ENCODE measurements around the gene PAXX. TPM values are rescaled to one million over a fixed set of nuclear protein-coding genes. Genes with fewer than 3 reads are reported as not detected.

Gene PAXX
- total RNA-seq, 1 donor: 9.9 TPM

DNA sequence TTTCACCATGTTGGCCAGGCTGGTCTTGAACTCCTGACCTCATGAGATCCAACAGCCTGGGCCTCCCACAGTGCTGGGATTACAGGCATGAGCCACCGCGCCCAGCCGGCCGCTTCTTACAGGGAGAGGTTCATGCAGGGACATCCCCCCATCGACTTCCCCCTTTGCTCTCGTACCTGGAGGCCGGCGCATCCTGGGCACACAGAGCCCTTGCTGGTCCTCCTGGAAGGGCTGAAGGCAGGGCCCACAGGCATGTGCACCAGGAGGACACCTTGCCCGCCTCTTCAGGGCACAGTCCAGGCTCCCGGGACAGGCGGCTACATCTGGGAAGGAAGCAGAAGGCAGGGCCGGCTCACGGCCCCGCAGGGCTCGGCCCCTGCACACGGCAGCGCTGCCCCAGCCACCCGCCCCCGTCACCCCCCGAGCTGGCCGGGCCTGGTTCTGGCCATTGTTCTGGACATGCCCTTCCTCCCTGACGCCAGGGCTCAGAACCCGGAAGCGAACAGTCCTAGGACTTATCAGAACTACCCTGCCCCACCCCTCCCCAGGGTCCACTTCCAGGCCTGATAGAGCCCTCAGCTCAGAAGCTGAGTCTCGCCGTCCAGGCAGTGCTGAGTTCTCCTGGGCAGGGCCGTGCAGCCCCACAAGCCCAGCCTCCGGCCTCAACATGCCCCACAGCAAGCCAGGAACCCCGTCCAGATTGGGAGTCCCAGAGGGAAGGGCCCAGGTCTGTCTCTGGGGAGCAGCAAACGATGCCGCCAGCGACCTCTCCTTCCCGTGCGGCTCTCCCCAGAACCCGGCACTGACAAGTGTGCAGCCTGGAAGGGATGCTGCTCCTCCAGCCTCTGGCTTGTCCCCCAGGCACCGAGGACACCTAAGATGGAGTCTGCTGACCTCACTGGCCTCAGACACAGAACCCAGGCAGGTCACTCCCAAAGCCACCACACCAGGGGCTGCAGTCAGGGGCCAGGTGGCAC is 50.8 kb downstream of the PAXX start:
- H3K4me3 ChIP-seq (ENCODE audit: low read depth, low read length): no peak overlapping the region
- TF ChIP-seq, protein P1, sequence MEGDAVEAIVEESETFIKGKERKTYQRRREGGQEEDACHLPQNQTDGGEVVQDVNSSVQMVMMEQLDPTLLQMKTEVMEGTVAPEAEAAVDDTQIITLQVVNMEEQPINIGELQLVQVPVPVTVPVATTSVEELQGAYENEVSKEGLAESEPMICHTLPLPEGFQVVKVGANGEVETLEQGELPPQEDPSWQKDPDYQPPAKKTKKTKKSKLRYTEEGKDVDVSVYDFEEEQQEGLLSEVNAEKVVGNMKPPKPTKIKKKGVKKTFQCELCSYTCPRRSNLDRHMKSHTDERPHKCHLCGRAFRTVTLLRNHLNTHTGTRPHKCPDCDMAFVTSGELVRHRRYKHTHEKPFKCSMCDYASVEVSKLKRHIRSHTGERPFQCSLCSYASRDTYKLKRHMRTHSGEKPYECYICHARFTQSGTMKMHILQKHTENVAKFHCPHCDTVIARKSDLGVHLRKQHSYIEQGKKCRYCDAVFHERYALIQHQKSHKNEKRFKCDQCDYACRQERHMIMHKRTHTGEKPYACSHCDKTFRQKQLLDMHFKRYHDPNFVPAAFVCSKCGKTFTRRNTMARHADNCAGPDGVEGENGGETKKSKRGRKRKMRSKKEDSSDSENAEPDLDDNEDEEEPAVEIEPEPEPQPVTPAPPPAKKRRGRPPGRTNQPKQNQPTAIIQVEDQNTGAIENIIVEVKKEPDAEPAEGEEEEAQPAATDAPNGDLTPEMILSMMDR (IDR thresholded peaks at IDR 0.05; ENCODE audit: insufficient read depth, low read depth, low read length): no peak
- no peak for DNase-seq (ENCODE audit: low read depth)

Other genes starting within 250 kb of the PAXX start
- gene LCN10, start 249.5 kb upstream of the PAXX start, total RNA-seq: under 0.01 TPM in 1 of 2 replicates, not detected in the other
- not detected in 2 replicates for gene LCN6, start 243.9 kb upstream of the PAXX start, total RNA-seq
- gene LCN8, start 234.2 kb upstream of the PAXX start, total RNA-seq: not detected in 2 replicates
- gene LCN15, start 227.9 kb upstream of the PAXX start, total RNA-seq: not detected in 2 replicates
- gene TMEM141, start 201.1 kb upstream of the PAXX start, total RNA-seq: 33.5 and 39.7 TPM in 2 replicates
- gene CCDC183, start 196.1 kb upstream of the PAXX start, total RNA-seq: 0.32 and 0.43 TPM in 2 replicates
- gene RABL6, start 184.5 kb upstream of the PAXX start, total RNA-seq: 69.6 and 72.1 TPM in 2 replicates
- 0.86 and 1.3 TPM in 2 replicates for gene AJM1, start 149.9 kb upstream of the PAXX start, total RNA-seq
- gene PHPT1, start 143.0 kb upstream of the PAXX start, total RNA-seq: 75.4 and 105 TPM in 2 replicates
- 1.6 and 3.0 TPM in 2 replicates for gene MAMDC4, start 140.1 kb upstream of the PAXX start, total RNA-seq
- 146 and 163 TPM in 2 replicates for gene EDF1, start 126.1 kb upstream of the PAXX start, total RNA-seq
- gene TRAF2, start 105.9 kb upstream of the PAXX start, total RNA-seq: 11.0 and 16.8 TPM in 2 replicates
- 104 and 115 TPM in 2 replicates for gene FBXW5, start 47.7 kb upstream of the PAXX start, total RNA-seq
- gene C8G, start 47.2 kb upstream of the PAXX start, total RNA-seq: 0.86 TPM in 1 of 2 replicates, not detected in the other
- gene LCN12, start 40.1 kb upstream of the PAXX start, total RNA-seq: 0.86 TPM in 1 of 2 replicates, not detected in the other
- gene PTGDS, start 14.9 kb upstream of the PAXX start, total RNA-seq: 10.8 and 21.9 TPM in 2 replicates
- gene LCNL1, start 9.4 kb upstream of the PAXX start, total RNA-seq: 3.2 and 3.5 TPM in 2 replicates
- gene CLIC3, start 4.1 kb downstream of the PAXX start, total RNA-seq: 19.0 and 43.2 TPM in 2 replicates
- gene ABCA2, start 35.8 kb downstream of the PAXX start, total RNA-seq: 14.7 and 15.5 TPM in 2 replicates
- gene FUT7, start 39.7 kb downstream of the PAXX start, total RNA-seq: not detected in 2 replicates
- gene NPDC1, start 53.8 kb downstream of the PAXX start, total RNA-seq: 6.4 and 13.0 TPM in 2 replicates
- gene ENTPD2, start 61.6 kb downstream of the PAXX start, total RNA-seq: not detected in 2 replicates
- 5.2 TPM in 2 replicates for gene SAPCD2, start 78.1 kb downstream of the PAXX start, total RNA-seq
- 16.0 and 31.2 TPM in 2 replicates for gene UAP1L1, start 85.1 kb downstream of the PAXX start, total RNA-seq
- gene MAN1B1, start 94.6 kb downstream of the PAXX start, total RNA-seq: 65.6 and 65.7 TPM in 2 replicates
- 41.5 and 44.8 TPM in 2 replicates for gene DPP7, start 122.3 kb downstream of the PAXX start, total RNA-seq
- under 0.01 TPM in 1 of 2 replicates, not detected in the other for gene GRIN1, start 146.7 kb downstream of the PAXX start, total RNA-seq
- gene LRRC26, start 177.6 kb downstream of the PAXX start, total RNA-seq: not detected in 2 replicates
- gene TMEM210, start 179.6 kb downstream of the PAXX start, total RNA-seq: not detected in 2 replicates
- gene ANAPC2, start 196.1 kb downstream of the PAXX start, total RNA-seq: 22.9 and 24.8 TPM in 2 replicates
- gene SSNA1, start 196.3 kb downstream of the PAXX start, total RNA-seq: 58.7 and 81.5 TPM in 2 replicates
- gene TPRN, start 208.3 kb downstream of the PAXX start, total RNA-seq: 6.9 and 8.1 TPM in 2 replicates
- gene TMEM203, start 213.2 kb downstream of the PAXX start, total RNA-seq: 33.2 and 40.2 TPM in 2 replicates
- gene NDOR1, start 213.3 kb downstream of the PAXX start, total RNA-seq: 7.8 and 11.0 TPM in 2 replicates
- under 0.01 TPM in 1 of 2 replicates, not detected in the other for gene RNF208, start 229.8 kb downstream of the PAXX start, total RNA-seq
- gene CYSRT1, start 232.8 kb downstream of the PAXX start, total RNA-seq: under 0.01 and 0.64 TPM in 2 replicates
- gene RNF224, start 235.1 kb downstream of the PAXX start, total RNA-seq: not detected in 2 replicates
- under 0.01 TPM in 1 of 2 replicates, not detected in the other for gene SLC34A3, start 238.5 kb downstream of the PAXX start, total RNA-seq
- gene TUBB4B, start 248.9 kb downstream of the PAXX start, total RNA-seq: 151 and 218 TPM in 2 replicates

All from fibroblast of villous mesenchyme (primary cell).